Vagina (tissue), 2 donors: Measurements from ENCODE around the gene A2M. TPM values are rescaled to one million over a fixed set of nuclear protein-coding genes. Genes with fewer than 3 reads are reported as not detected.

Experiments
- DNase-seq, 2 donors: peaks; one replicate each; pipeline ENCODE4 v3.0.0-alpha.2; 2017; ENCODE audit errors: extremely low spot score in 2 of 2
- H3K27ac ChIP-seq: fragments of 200-600 bp; sonication (generic); one replicate; pipeline ENCODE4 v1.5.1; 2019
- H3K27me3 ChIP-seq: fragments of 200-600 bp; sonication (generic); one replicate; pipeline ENCODE4 v1.5.1; 2019
- H3K36me3 ChIP-seq, 2 donors: fragments of 200-600 bp; sonication (generic); one replicate each; pipeline ENCODE4 v1.5.1; 2017 to 2019
- H3K4me1 ChIP-seq: fragments of 200-600 bp; sonication (generic); one replicate; pipeline ENCODE4 v1.5.1; 2019
- H3K4me3 ChIP-seq, 2 donors: fragments of 200-600 bp; sonication (generic); 1 replicate in 1 of 2; 2 replicates in 1 of 2; pipeline ENCODE4 v1.5.1; 2016 to 2019
- H3K9me3 ChIP-seq: fragments of 200-600 bp; sonication (generic); one replicate; pipeline ENCODE4 v1.5.1; 2019
- CTCF ChIP-seq, 3 experiments: fragments of 450-650 bp in 2 of 3; fragments of 200-600 bp in 1 of 3; sonication (generic) in 1 of 3; IDR thresholded peaks; one replicate each; pipeline ENCODE4 v1.5.1; 2017 to 2019; ENCODE audit warnings: antibody characterized with exemption in 3 of 3, mild to moderate bottlenecking in 2 of 3, moderate library complexity in 2 of 3
- POLR2A ChIP-seq, 2 donors: fragments of 450-650 bp; IDR thresholded peaks; one replicate each; pipeline ENCODE4 v1.6.1; 2017; ENCODE audit warnings: antibody characterized with exemption in 2 of 2, mild to moderate bottlenecking in 2 of 2, moderate library complexity in 2 of 2
- POLR2AphosphoS5 ChIP-seq, 2 donors: sonication (generic); formaldehyde crosslinking; IDR thresholded peaks; one replicate each; pipeline ENCODE4 v1.9.0; 2017; ENCODE audit warnings: antibody characterized with exemption in 2 of 2, mild to moderate bottlenecking in 2 of 2, low read depth in 1 of 2; ENCODE audit not compliant: insufficient read depth in 1 of 2
- intact Hi-C: fragments of 100-400 bp; cut with DNase I; formaldehyde crosslinking; loops from one replicate; pipeline ENCODE4 v1.15.1; 2023
- total RNA-seq: library from RNA; depleted of rRNA; stranded (reverse); fragments of >200 nt; gene quantifications from one replicate; pipeline ENCODE4 v1.2.3, GENCODE V29; 2016

The A2M gene
- total RNA-seq, 1 donor from 2014 or later = 274 TPM

GRCh38 chr12:9113296-9113986, 2.3 kb downstream of the A2M start:
- intact Hi-C loops = no loop called here
- peak overlapping the region; percentile 54 for H3K27ac ChIP-seq
- H3K4me1 ChIP-seq = peaks cover 23% of the 10 kb centered on the region
- H3K4me3 ChIP-seq = peak overlapping the region; percentile 14 to 27
- TF ChIP-seq POLR2AphosphoS5 (IDR thresholded peaks at IDR 0.05; ENCODE audit: insufficient read depth in 1 of 2, low read depth in 1 of 2) (no peak), CTCF (IDR thresholded peaks at IDR 0.05) (no peak), POLR2A (IDR thresholded peaks at IDR 0.05) (no peak)
- no peaks in the 10 kb centered on the region for H3K36me3 ChIP-seq
- no peaks in the 10 kb centered on the region for H3K27me3 ChIP-seq
- H3K9me3 ChIP-seq = no peaks in the 10 kb centered on the region
- DNase-seq = no peak

DNA sequence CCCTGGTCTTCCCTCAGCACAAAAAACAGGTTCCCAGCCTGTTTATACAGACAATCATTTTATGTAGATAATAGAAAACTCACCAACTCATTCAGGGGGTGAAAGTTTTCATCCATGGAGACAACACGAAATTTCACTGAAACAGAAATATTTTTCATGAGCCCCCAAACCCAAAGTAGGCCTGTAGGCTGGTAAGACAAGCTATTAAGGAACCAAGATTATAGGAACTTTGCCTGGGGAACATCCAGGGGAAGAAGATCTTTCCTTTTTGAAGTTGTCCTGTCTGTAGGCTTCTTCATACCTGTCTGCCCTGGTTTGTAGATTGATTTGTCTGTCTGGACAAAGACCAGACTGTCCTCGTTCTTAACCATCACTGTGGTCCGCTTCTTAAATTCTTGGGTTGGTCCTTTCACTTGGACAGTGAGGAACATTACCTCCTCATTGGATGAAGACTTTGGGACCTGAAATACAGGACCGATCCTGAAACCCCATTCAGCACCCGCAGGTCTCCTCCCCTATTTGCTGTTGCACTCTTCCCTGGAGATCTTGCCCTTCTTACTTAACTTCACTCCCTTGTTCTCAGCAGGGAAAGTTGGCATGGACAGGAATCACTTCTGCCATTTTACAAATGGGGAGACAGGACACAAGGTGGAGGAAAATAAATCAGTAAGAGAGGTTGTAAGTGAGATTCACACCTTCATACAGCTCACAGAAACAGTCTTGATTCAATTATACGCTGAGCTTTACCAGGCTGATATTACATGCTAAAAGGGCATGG, 3.5 kb downstream of the A2M start:
- intact Hi-C loops = no loop called here
- TF ChIP-seq POLR2A (IDR thresholded peaks at IDR 0.05) (no peak), CTCF (IDR thresholded peaks at IDR 0.05) (no peak), POLR2AphosphoS5 (IDR thresholded peaks at IDR 0.05; ENCODE audit: insufficient read depth in 1 of 2, low read depth in 1 of 2) (no peak)
- no peak overlapping the region for H3K4me3 ChIP-seq

DNA sequence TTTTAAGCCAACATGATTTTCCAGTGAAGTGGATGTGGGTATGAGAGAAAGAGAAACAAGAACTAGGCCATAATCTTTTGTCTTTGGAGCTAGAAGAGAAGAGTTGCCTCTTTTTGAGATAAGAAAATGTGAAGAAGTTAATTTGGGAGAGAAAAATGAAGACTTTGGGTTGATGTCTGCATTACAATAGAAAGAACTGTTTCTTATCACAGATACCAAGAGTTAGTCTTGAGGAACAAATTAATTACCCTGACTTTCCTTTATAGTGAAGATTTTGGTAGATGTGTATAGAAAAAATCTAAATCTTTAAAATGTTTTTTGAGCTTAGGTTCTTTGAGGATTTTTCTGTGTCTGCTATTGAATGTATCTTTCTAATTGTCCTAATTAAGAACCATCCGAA, 4.2 kb downstream of the A2M start:
- intact Hi-C loops = no loop called here

More for the DNA sequence above, 3.5 kb downstream of the A2M start:
- H3K27me3 ChIP-seq = no peaks in the 10 kb centered on the region
- no peak overlapping the region for H3K27ac ChIP-seq
- H3K36me3 ChIP-seq = no peaks in the 10 kb centered on the region
- no peak for DNase-seq
- no peaks in the 10 kb centered on the region for H3K9me3 ChIP-seq
- peaks cover 13% of the 10 kb centered on the region for H3K4me1 ChIP-seq

DNA sequence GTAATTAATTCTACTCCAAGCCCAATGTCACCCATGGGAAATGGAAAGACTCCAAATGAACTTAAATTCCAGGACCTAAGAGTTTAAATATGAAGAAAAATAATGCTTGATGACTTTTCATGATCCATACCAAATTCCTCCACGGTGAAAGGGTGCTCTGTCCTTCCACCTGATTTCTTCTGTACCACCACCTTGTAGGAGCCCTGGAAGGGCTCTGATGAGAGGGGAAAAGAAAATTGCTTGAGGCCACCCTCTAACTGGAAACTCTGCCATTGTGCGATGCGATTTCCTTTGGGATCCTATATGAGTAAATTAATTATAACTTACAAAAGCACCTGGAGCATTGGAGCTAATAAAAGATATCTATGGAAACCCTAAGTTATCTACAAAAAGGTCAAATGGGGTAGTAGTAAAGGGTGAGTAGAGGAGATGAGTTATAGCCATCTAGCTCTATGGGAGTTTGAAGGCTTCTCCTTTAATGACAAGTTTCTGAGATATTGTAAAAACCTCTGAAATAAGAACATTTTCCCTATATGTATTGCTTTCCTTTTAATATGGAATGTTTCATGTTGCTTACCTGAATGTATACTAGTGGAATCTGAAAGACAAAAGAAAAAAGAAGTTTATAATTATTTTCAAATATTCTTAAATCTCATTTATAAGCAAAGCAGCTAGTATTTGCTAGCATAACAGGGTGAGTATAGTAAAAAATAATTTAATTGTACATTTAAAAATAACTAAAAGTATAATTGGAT, 5.8 kb downstream of the A2M start:
- intact Hi-C loops = no loop called here
- DNase-seq = no peak
- H3K27ac ChIP-seq = no peak overlapping the region
- H3K4me3 ChIP-seq = no peak overlapping the region
- TF ChIP-seq CTCF (IDR thresholded peaks at IDR 0.05) (no peak), POLR2A (IDR thresholded peaks at IDR 0.05) (no peak), POLR2AphosphoS5 (IDR thresholded peaks at IDR 0.05; ENCODE audit: insufficient read depth in 1 of 2, low read depth in 1 of 2) (no peak)
- H3K9me3 ChIP-seq = no peaks in the 10 kb centered on the region
- peaks cover 6% of the 10 kb centered on the region for H3K4me1 ChIP-seq
- H3K27me3 ChIP-seq = no peaks in the 10 kb centered on the region
- H3K36me3 ChIP-seq = peaks cover 0 to 6% of the 10 kb centered on the region in 2 donors

More for the DNA sequence above, 4.2 kb downstream of the A2M start:
- DNase-seq = no peak
- TF ChIP-seq POLR2AphosphoS5 (IDR thresholded peaks at IDR 0.05; ENCODE audit: insufficient read depth in 1 of 2, low read depth in 1 of 2) = no peak
- TF ChIP-seq POLR2A (IDR thresholded peaks at IDR 0.05) = no peak
- TF ChIP-seq CTCF (IDR thresholded peaks at IDR 0.05) = no peak
- no peak overlapping the region for H3K4me3 ChIP-seq
- no peaks in the 10 kb centered on the region for H3K9me3 ChIP-seq
- H3K27ac ChIP-seq = peak overlapping the region; percentile 2
- no peaks in the 10 kb centered on the region for H3K36me3 ChIP-seq
- no peaks in the 10 kb centered on the region for H3K27me3 ChIP-seq
- peaks cover 6% of the 10 kb centered on the region for H3K4me1 ChIP-seq
